Smooth muscle cell (in vitro differentiated cells): ENCODE results near the gene SFMBT1. TPM values are rescaled to one million over a fixed set of nuclear protein-coding genes. Genes with fewer than 3 reads are reported as not detected.

Experiments
- DNase-seq: peaks from one replicate; lab custom pipeline; 2025; ENCODE audit not compliant: unreplicated experiment; lab: John Stamatoyannopoulos, UW
- H2AFZ ChIP-seq: fragments of 200-600 bp; sonication (generic); 2 replicates; pipeline ENCODE4 v1.6.0; 2016; ENCODE audit warnings: antibody characterized with exemption, low read depth, mild to moderate bottlenecking
- H3F3A ChIP-seq: fragments of 200-600 bp; sonication (generic); 2 replicates; pipeline ENCODE4 v1.6.0; 2017; ENCODE audit warnings: antibody characterized with exemption, low read depth
- H3K27ac ChIP-seq: fragments of 200-600 bp; sonication (generic); 2 replicates; pipeline ENCODE4 v1.5.1; 2016; ENCODE audit warnings: low read depth, mild to moderate bottlenecking
- H3K27me3 ChIP-seq: fragments of 200-600 bp; sonication (generic); 2 replicates; pipeline ENCODE4 v1.6.1; 2016; ENCODE audit warnings: low read depth, mild to moderate bottlenecking
- H3K36me3 ChIP-seq: fragments of 200-600 bp; sonication (generic); 2 replicates; pipeline ENCODE4 v1.5.1; 2016; ENCODE audit warnings: low read depth
- H3K4me1 ChIP-seq: fragments of 200-600 bp; sonication (generic); 2 replicates; pipeline ENCODE4 v1.5.1; 2016; ENCODE audit warnings: low read depth
- H3K4me2 ChIP-seq: fragments of 200-600 bp; sonication (generic); 2 replicates; pipeline ENCODE4 v1.6.0; 2016; ENCODE audit warnings: mild to moderate bottlenecking
- H3K4me3 ChIP-seq: fragments of 200-600 bp; sonication (generic); 2 replicates; pipeline ENCODE4 v1.5.1; 2016; ENCODE audit warnings: mild to moderate bottlenecking
- H3K79me2 ChIP-seq: fragments of 200-600 bp; sonication (generic); 2 replicates; pipeline ENCODE4 v1.6.0; 2016; ENCODE audit warnings: low read depth, mild to moderate bottlenecking
- H3K9ac ChIP-seq: fragments of 200-600 bp; sonication (generic); 2 replicates; pipeline ENCODE4 v1.6.0; 2016; ENCODE audit warnings: low read depth
- H3K9me3 ChIP-seq: fragments of 200-600 bp; sonication (generic); replicated peaks from 2 replicates; pipeline ENCODE4 v1.5.1; 2016; ENCODE audit warnings: low read depth
- H4K20me1 ChIP-seq: fragments of 200-600 bp; sonication (generic); 2 replicates; pipeline ENCODE4 v1.6.0; 2016; ENCODE audit warnings: low read depth
- CTCF ChIP-seq: fragments of 200-600 bp; sonication (generic); IDR thresholded peaks from 2 replicates; pipeline ENCODE4 v1.5.1; 2017; ENCODE audit warnings: borderline replicate concordance, mild to moderate bottlenecking, antibody characterized with exemption; ENCODE audit not compliant: insufficient read depth, poor library complexity, severe bottlenecking
- WGBS: methylation state at CpG from one replicate; pipeline ENCODE4 v1.1.7; 2016; ENCODE audit warnings: low lambda C conversion rate; 5-methylcytosine and 5-hydroxymethylcytosine counted together
- polyA plus RNA-seq: library from polyadenylated mRNA; unstranded; fragments of >200 nt; fragmentation: Nextera tagmentation; extraction: Ambion mirVana; gene quantifications from 2 replicates; pipeline ENCODE4 v1.2.1, GENCODE V29; 2016
- total RNA-seq: library from RNA; depleted of rRNA; stranded (reverse); fragments of >200 nt; gene quantifications from 2 replicates; pipeline ENCODE4 v1.2.3, GENCODE V29; 2014

The SFMBT1 gene
- total and polyA plus RNA-seq, 2 experiments from 2014 or later, result 1.4 to 2.2 TPM

- no peak overlapping the region for H3K4me2 ChIP-seq
- H3K27ac ChIP-seq, result no peak overlapping the region
- 89% methylated on average over 5 of the region's 5 CpGs for WGBS
- H3K9me3 ChIP-seq, result no peaks in the 10 kb centered on the region
- no peak for TF ChIP-seq CTCF
- no peak overlapping the region for H3K9ac ChIP-seq
- no peak overlapping the region for H3K4me3 ChIP-seq
- H3K4me1 ChIP-seq, result no peaks in the 10 kb centered on the region
- H4K20me1 ChIP-seq, result peaks cover 49% of the 10 kb centered on the region
- H3K79me2 ChIP-seq, result no peaks in the 10 kb centered on the region
- no peaks in the 10 kb centered on the region for H3K36me3 ChIP-seq
- DNase-seq, result no peak
- H3K27me3 ChIP-seq, result no peaks in the 10 kb centered on the region
- H3F3A ChIP-seq, result no peaks in the 10 kb centered on the region
- H2AFZ ChIP-seq, result no peak overlapping the region
Observed at GRCh38 chr3:52874160-52874701, 171.6 kb downstream of the SFMBT1 start.

GRCh38 chr3:52873433-52874159 is 172.3 kb downstream of the SFMBT1 start:
- no peak for DNase-seq
- H3K27ac ChIP-seq, result no peak overlapping the region
- H3K4me2 ChIP-seq, result no peak overlapping the region
- H2AFZ ChIP-seq, result no peak overlapping the region
- no peaks in the 10 kb centered on the region for H3K4me1 ChIP-seq
- 81% methylated on average over 8 of the region's 8 CpGs for WGBS
- H3K9me3 ChIP-seq, result no peaks in the 10 kb centered on the region
- TF ChIP-seq CTCF, result no peak
- no peak overlapping the region for H3K4me3 ChIP-seq
- no peaks in the 10 kb centered on the region for H3K79me2 ChIP-seq
- no peaks in the 10 kb centered on the region for H3F3A ChIP-seq
- H3K27me3 ChIP-seq, result no peaks in the 10 kb centered on the region
- peaks cover 43% of the 10 kb centered on the region for H4K20me1 ChIP-seq
- no peak overlapping the region for H3K9ac ChIP-seq
- H3K36me3 ChIP-seq, result no peaks in the 10 kb centered on the region

GRCh38 chr3:52872245-52872644 is 173.6 kb downstream of the SFMBT1 start:
- Histone ChIP-seq H4K20me1 (peaks cover 37% of the 10 kb centered on the region), H3K27ac (no peak overlapping the region), H3K4me1 (no peaks in the 10 kb centered on the region), H3K9me3 (no peaks in the 10 kb centered on the region), H3F3A (no peaks in the 10 kb centered on the region), H2AFZ (no peak overlapping the region), H3K4me2 (no peak overlapping the region), H3K27me3 (no peaks in the 10 kb centered on the region), H3K9ac (no peak overlapping the region), H3K4me3 (no peak overlapping the region), H3K36me3 (no peaks in the 10 kb centered on the region), H3K79me2 (no peaks in the 10 kb centered on the region)
- 41% methylated on average over 3 of the region's 3 CpGs for WGBS
- no peak for TF ChIP-seq CTCF
- DNase-seq, result no peak

- no peak for DNase-seq
- no peaks in the 10 kb centered on the region for H3K36me3 ChIP-seq
- H3K4me1 ChIP-seq, result no peaks in the 10 kb centered on the region
- H3K79me2 ChIP-seq, result no peaks in the 10 kb centered on the region
- no peak overlapping the region for H3K4me2 ChIP-seq
- H3K4me3 ChIP-seq, result no peak overlapping the region
- H4K20me1 ChIP-seq, result peaks cover 37% of the 10 kb centered on the region
- H3K9ac ChIP-seq, result no peak overlapping the region
- H2AFZ ChIP-seq, result no peak overlapping the region
- H3K27ac ChIP-seq, result no peak overlapping the region
- no peaks in the 10 kb centered on the region for H3F3A ChIP-seq
- H3K9me3 ChIP-seq, result no peaks in the 10 kb centered on the region
- no peak for TF ChIP-seq CTCF
- no peaks in the 10 kb centered on the region for H3K27me3 ChIP-seq
- WGBS, result 92% methylated on average over 9 of the region's 9 CpGs
Observed at GRCh38 chr3:52871761-52872160, 174.1 kb downstream of the SFMBT1 start.
